Ovary (tissue), 3 donors: ENCODE data around the gene DGKI.
"Not testable (repeated sequence)": the region's sequence is repeated elsewhere in the genome, so short reads cannot be mapped to it uniquely, and the experiment has no call there.

Experiments used
- CTCF ChIP-seq, 3 donors: fragments of 450-650 bp in 2 of 3; fragments of 200-600 bp in 1 of 3; IDR thresholded peaks; one replicate each; pipeline versions ENCODE4 v1.5.1 to v1.8.0; 2016 to 2022; ENCODE audit warnings: antibody characterized with exemption in 3 of 3, mild to moderate bottlenecking in 1 of 3
- EP300 ChIP-seq: sonication (generic); formaldehyde crosslinking; IDR thresholded peaks from one replicate; pipeline ENCODE4 v1.6.1; 2017; ENCODE audit warnings: antibody characterized with exemption
- POLR2A ChIP-seq: fragments of 450-650 bp; IDR thresholded peaks from one replicate; pipeline ENCODE4 v1.6.1; 2017; ENCODE audit warnings: antibody characterized with exemption, mild to moderate bottlenecking, moderate library complexity
- donor health status: DM: no; HTN: no; CAD: no.

- not testable (repeated sequence) for TF ChIP-seq CTCF (IDR thresholded peaks at IDR 0.05); POLR2A; EP300
Observed at GRCh38 chr7:137831555-137831954, 15.2 kb downstream of the DGKI start.
